GM23248 (cell line): ENCODE data around the gene PTGFRN.

Experiments used
- EZH2 ChIP-seq: fragments of 200-600 bp; sonication (generic); IDR thresholded peaks from 2 replicates; pipeline ENCODE4 v1.6.1; 2018; ENCODE audit warnings: antibody characterized with exemption, mild to moderate bottlenecking; ENCODE audit not compliant: insufficient read depth, poor library complexity, severe bottlenecking
- EZH2phosphoT487 ChIP-seq: fragments of 200-600 bp; sonication (generic); IDR thresholded peaks from 2 replicates; pipeline ENCODE4 v1.6.1; 2018; ENCODE audit warnings: antibody characterized with exemption, moderate library complexity, mild to moderate bottlenecking, low read depth; ENCODE audit not compliant: insufficient read depth

DNA sequence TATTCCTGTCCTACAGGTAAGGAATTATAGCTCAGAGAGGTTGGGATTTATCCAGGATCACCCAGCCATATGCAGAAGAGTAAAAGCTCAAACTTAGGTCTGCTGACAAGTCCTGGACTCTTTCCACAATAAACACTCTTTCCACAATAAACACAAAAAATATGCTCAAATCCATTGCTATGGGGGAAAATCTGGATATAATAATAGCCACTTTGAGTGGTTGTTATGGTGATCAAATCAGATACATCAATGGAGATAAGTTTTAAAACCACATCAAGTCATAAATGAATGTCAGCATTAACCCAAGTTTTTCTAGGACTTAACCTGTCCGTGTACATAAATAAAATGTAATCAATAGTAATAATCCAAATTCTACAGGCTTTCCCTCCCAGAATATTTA is 128.1 kb downstream of the PTGFRN start:
- TF ChIP-seq EZH2 (no peak), EZH2phosphoT487 (no peak)
